Measurements from ENCODE around the gene MYBPC1. TPM values are rescaled to one million over a fixed set of nuclear protein-coding genes. Genes with fewer than 3 reads are reported as not detected.

Gene MYBPC1
- total RNA-seq, 1 experiment from 2014 or later, result not detected

GRCh38 chr12:101597164-101597563 lies 2.4 kb downstream of the MYBPC1 start:
- no peak for DNase-seq (ENCODE audit: low read depth)
- in situ Hi-C loops (cut with HindIII; ENCODE audit: low pct_unique_long_range_greater_than_20kb, low sequenced_read_pairs), result no loop called here

GRCh38 chr12:101598483-101598882 lies 3.7 kb downstream of the MYBPC1 start:
- in situ Hi-C loops (cut with HindIII; ENCODE audit: low pct_unique_long_range_greater_than_20kb, low sequenced_read_pairs), result no loop called here
- DNase-seq (ENCODE audit: low read depth), result no peak

GRCh38 chr12:101599311-101599710 lies 4.5 kb downstream of the MYBPC1 start:
- no peak for DNase-seq (ENCODE audit: low read depth)
- in situ Hi-C loops (cut with HindIII; ENCODE audit: low pct_unique_long_range_greater_than_20kb, low sequenced_read_pairs), result no loop called here

- no peak for DNase-seq (ENCODE audit: low read depth)
- in situ Hi-C loops (cut with HindIII; ENCODE audit: low pct_unique_long_range_greater_than_20kb, low sequenced_read_pairs), result no loop called here
These were observed 5.2 kb downstream of the MYBPC1 start for GRCh38 chr12:101599771-101600484.

GRCh38 chr12:101604132-101604531 lies 9.4 kb downstream of the MYBPC1 start:
- DNase-seq (ENCODE audit: low read depth), result no peak
- in situ Hi-C loops (cut with HindIII; ENCODE audit: low pct_unique_long_range_greater_than_20kb, low sequenced_read_pairs), result no loop called here

GRCh38 chr12:101607894-101608293 lies 13.1 kb downstream of the MYBPC1 start:
- in situ Hi-C loops (cut with HindIII; ENCODE audit: low pct_unique_long_range_greater_than_20kb, low sequenced_read_pairs), result no loop called here
- no peak for DNase-seq (ENCODE audit: low read depth)

- in situ Hi-C loops (cut with HindIII; ENCODE audit: low pct_unique_long_range_greater_than_20kb, low sequenced_read_pairs), result no loop called here
- DNase-seq (ENCODE audit: low read depth), result no peak
These were observed 13.7 kb downstream of the MYBPC1 start for GRCh38 chr12:101608301-101609133.

- DNase-seq (ENCODE audit: low read depth), result no peak
- in situ Hi-C loops (cut with HindIII; ENCODE audit: low pct_unique_long_range_greater_than_20kb, low sequenced_read_pairs), result no loop called here
These were observed 14.4 kb downstream of the MYBPC1 start for GRCh38 chr12:101609198-101609597.

GRCh38 chr12:101612160-101612916 lies 17.6 kb downstream of the MYBPC1 start:
- in situ Hi-C loops (cut with HindIII; ENCODE audit: low pct_unique_long_range_greater_than_20kb, low sequenced_read_pairs), result no loop called here
- DNase-seq (ENCODE audit: low read depth), result no peak

GRCh38 chr12:101616027-101616494 lies 21.3 kb downstream of the MYBPC1 start:
- DNase-seq (ENCODE audit: low read depth), result no peak
- in situ Hi-C loops (cut with HindIII; ENCODE audit: low pct_unique_long_range_greater_than_20kb, low sequenced_read_pairs), result no loop called here

GRCh38 chr12:101619026-101619786 lies 24.4 kb downstream of the MYBPC1 start:
- no peak for DNase-seq (ENCODE audit: low read depth)
- in situ Hi-C loops (cut with HindIII; ENCODE audit: low pct_unique_long_range_greater_than_20kb, low sequenced_read_pairs), result no loop called here

- in situ Hi-C loops (cut with HindIII; ENCODE audit: low pct_unique_long_range_greater_than_20kb, low sequenced_read_pairs), result no loop called here
- no peak for DNase-seq (ENCODE audit: low read depth)
These were observed 25.3 kb downstream of the MYBPC1 start for GRCh38 chr12:101619858-101620761.

- DNase-seq (ENCODE audit: low read depth), result no peak
- in situ Hi-C loops (cut with HindIII; ENCODE audit: low pct_unique_long_range_greater_than_20kb, low sequenced_read_pairs), result no loop called here
These were observed 26.0 kb downstream of the MYBPC1 start for GRCh38 chr12:101620762-101621133.

- DNase-seq (ENCODE audit: low read depth), result no peak
- in situ Hi-C loops (cut with HindIII; ENCODE audit: low pct_unique_long_range_greater_than_20kb, low sequenced_read_pairs), result no loop called here
These were observed 33.9 kb downstream of the MYBPC1 start for GRCh38 chr12:101628676-101629075.

GRCh38 chr12:101634724-101635123 lies 40.0 kb downstream of the MYBPC1 start:
- in situ Hi-C loops (cut with HindIII; ENCODE audit: low pct_unique_long_range_greater_than_20kb, low sequenced_read_pairs), result no loop called here
- DNase-seq (ENCODE audit: low read depth), result peak; percentile 0

- in situ Hi-C loops (cut with HindIII; ENCODE audit: low pct_unique_long_range_greater_than_20kb, low sequenced_read_pairs), result no loop called here
- DNase-seq (ENCODE audit: low read depth), result no peak
These were observed 43.2 kb downstream of the MYBPC1 start for GRCh38 chr12:101637936-101638335.

Data from Caki2 (cell line).